Ascending aorta (tissue), 2 donors: ENCODE results near the gene KDM6B. TPM values are rescaled to one million over a fixed set of nuclear protein-coding genes. Genes with fewer than 3 reads are reported as not detected.

Source experiments
- DNase-seq, 2 donors: peaks; one replicate each; pipeline ENCODE4 v3.0.0-alpha.2; 2019; ENCODE audit warnings: low spot score in 2 of 2
- H3K27ac ChIP-seq, 2 donors: fragments of 200-600 bp; sonication (generic); one replicate each; pipeline ENCODE4 v1.5.1; 2016 to 2017; ENCODE audit warnings: mild to moderate bottlenecking in 1 of 2
- H3K27me3 ChIP-seq: fragments of 200-600 bp; sonication (generic); one replicate; pipeline ENCODE4 v1.5.1; 2017
- H3K36me3 ChIP-seq, 2 donors: fragments of 200-600 bp; sonication (generic); one replicate each; pipeline ENCODE4 v1.5.1; 2016
- H3K4me1 ChIP-seq, 2 donors: fragments of 200-600 bp; sonication (generic); one replicate each; pipeline ENCODE4 v1.5.1; 2016 to 2017; ENCODE audit warnings: mild to moderate bottlenecking in 1 of 2
- H3K4me3 ChIP-seq, 2 donors: fragments of 200-600 bp; sonication (generic); one replicate each; pipeline ENCODE4 v1.5.1; 2016 to 2017; ENCODE audit warnings: mild to moderate bottlenecking in 1 of 2
- H3K9me3 ChIP-seq, 2 donors: fragments of 200-600 bp; sonication (generic); one replicate each; pipeline ENCODE4 v1.5.1; 2016
- CTCF ChIP-seq, 3 experiments: fragments of 200-600 bp in 2 of 3; fragments of 450-650 bp in 1 of 3; sonication (generic) in 2 of 3; IDR thresholded peaks; one replicate each; pipeline ENCODE4 v1.5.1; 2016 to 2019; ENCODE audit warnings: antibody characterized with exemption in 3 of 3, mild to moderate bottlenecking in 1 of 3, moderate library complexity in 1 of 3
- intact Hi-C: fragments of 100-400 bp; cut with DNase I; formaldehyde crosslinking; loops from one replicate; pipeline ENCODE4 v1.15.1; 2023
- total RNA-seq: library from RNA; depleted of rRNA; stranded (reverse); fragments of >200 nt; gene quantifications from one replicate; pipeline ENCODE4 v1.1.0, GENCODE V29; 2016

The KDM6B gene
- total RNA-seq, 1 donor from 2014 or later: 20.0 TPM

- intact Hi-C loops: loop anchor here (5.0 to 10.0 kb wide), 2 partner anchors 265 to 622 kb away; partner anchors contain the start of genes ACADVL and DLG4
- Histone ChIP-seq H3K36me3 (no peaks in the 10 kb centered on the region), H3K27me3 (no peaks in the 10 kb centered on the region), H3K9me3 (no peaks in the 10 kb centered on the region), H3K4me1 (peaks cover 8 to 37% of the 10 kb centered on the region in 2 donors), H3K27ac (peak overlapping the region; percentile 91 to 98), H3K4me3 (peak overlapping the region; percentile 68 to 80)
- no peak for TF ChIP-seq CTCF (IDR thresholded peaks at IDR 0.05)
- peak; percentile 59 to 93 for DNase-seq
These were observed 2.8 kb downstream of the KDM6B start for GRCh38 chr17:7836596-7837407.

GRCh38 chr17:7837408-7838088, 3.5 kb downstream of the KDM6B start:
- H3K9me3 ChIP-seq: no peaks in the 10 kb centered on the region
- peak overlapping the region; percentile 91 to 98 for H3K27ac ChIP-seq
- intact Hi-C loops: loop anchor here (5.0 to 10.0 kb wide), 2 partner anchors 265 to 623 kb away; partner anchors contain the start of genes ACADVL and DLG4
- no peak for TF ChIP-seq CTCF (IDR thresholded peaks at IDR 0.05)
- no peaks in the 10 kb centered on the region for H3K27me3 ChIP-seq
- no peak for DNase-seq
- H3K4me1 ChIP-seq: peaks cover 8 to 37% of the 10 kb centered on the region in 2 donors
- peak overlapping the region; percentile 20 to 25 for H3K4me3 ChIP-seq
- no peaks in the 10 kb centered on the region for H3K36me3 ChIP-seq

GRCh38 chr17:7838090-7839075, 4.4 kb downstream of the KDM6B start:
- no peaks in the 10 kb centered on the region for H3K9me3 ChIP-seq
- intact Hi-C loops: loop anchor here (5.0 to 10.0 kb wide), 2 partner anchors 266 to 624 kb away; partner anchors contain the start of genes ACADVL and DLG4
- peaks cover 8 to 36% of the 10 kb centered on the region in 2 donors for H3K4me1 ChIP-seq
- H3K27ac ChIP-seq: peak overlapping the region; percentile 91 to 98
- H3K36me3 ChIP-seq: no peaks in the 10 kb centered on the region
- H3K4me3 ChIP-seq: peak overlapping the region in 1 of 2 donors; percentile 25
- H3K27me3 ChIP-seq: no peaks in the 10 kb centered on the region
- no peak for TF ChIP-seq CTCF (IDR thresholded peaks at IDR 0.05)
- no peak for DNase-seq

- peaks cover 8 to 34% of the 10 kb centered on the region in 2 donors for H3K4me1 ChIP-seq
- no peaks in the 10 kb centered on the region for H3K9me3 ChIP-seq
- no peaks in the 10 kb centered on the region for H3K36me3 ChIP-seq
- no peaks in the 10 kb centered on the region for H3K27me3 ChIP-seq
- H3K27ac ChIP-seq: peak overlapping the region; percentile 43 to 56
- intact Hi-C loops: loop anchor here (5.0 to 10.0 kb wide), 2 partner anchors 267 to 625 kb away; partner anchors contain the start of genes ACADVL and DLG4
- TF ChIP-seq CTCF (IDR thresholded peaks at IDR 0.05): no peak
- no peak overlapping the region for H3K4me3 ChIP-seq
- DNase-seq: no peak
These were observed 5.3 kb downstream of the KDM6B start for GRCh38 chr17:7839190-7839875.
